ENCODE data around the gene ANGPT4.

DNA sequence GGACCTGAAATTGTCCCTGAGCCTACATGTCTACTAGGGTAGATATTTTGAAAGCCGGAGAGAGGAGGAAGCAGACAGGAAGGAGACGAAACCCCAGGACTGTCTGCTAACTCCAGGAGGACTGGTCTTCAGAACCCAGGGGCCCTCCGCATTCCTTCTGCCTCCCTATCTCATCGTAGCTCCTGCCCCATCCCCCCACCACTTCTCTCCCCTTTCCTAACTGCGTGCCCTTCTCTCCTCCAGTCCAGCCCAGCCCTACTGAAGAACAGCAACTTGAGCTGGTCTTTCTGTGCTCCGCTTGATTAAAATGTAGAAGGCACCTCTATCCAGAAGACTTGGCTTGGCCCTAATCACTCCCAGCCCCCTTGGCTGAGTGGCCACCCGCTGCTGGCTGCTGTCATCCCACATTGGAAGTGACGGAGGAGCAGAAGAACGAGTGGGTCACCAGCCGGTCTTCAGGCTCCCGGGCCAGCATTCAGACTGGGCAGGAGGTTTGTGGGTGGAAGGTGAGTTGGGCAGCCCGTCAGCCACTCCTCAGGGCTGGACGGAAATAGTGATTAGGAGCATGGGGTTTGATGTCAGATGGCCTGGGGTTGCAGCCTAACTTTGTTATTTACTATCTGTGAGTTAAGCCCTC, 28.8 kb upstream of the ANGPT4 start:
- TF ChIP-seq, protein P1, sequence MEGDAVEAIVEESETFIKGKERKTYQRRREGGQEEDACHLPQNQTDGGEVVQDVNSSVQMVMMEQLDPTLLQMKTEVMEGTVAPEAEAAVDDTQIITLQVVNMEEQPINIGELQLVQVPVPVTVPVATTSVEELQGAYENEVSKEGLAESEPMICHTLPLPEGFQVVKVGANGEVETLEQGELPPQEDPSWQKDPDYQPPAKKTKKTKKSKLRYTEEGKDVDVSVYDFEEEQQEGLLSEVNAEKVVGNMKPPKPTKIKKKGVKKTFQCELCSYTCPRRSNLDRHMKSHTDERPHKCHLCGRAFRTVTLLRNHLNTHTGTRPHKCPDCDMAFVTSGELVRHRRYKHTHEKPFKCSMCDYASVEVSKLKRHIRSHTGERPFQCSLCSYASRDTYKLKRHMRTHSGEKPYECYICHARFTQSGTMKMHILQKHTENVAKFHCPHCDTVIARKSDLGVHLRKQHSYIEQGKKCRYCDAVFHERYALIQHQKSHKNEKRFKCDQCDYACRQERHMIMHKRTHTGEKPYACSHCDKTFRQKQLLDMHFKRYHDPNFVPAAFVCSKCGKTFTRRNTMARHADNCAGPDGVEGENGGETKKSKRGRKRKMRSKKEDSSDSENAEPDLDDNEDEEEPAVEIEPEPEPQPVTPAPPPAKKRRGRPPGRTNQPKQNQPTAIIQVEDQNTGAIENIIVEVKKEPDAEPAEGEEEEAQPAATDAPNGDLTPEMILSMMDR (IDR thresholded peaks at IDR 0.05): no peak
- TF ChIP-seq POLR2A (IDR thresholded peaks at IDR 0.05): no peak
